HL-60/S4 (cell line): Measurements from ENCODE around the gene POLN.
"Not testable (repeated sequence)": the region's sequence is repeated elsewhere in the genome, so short reads cannot be mapped to it uniquely, and the experiment has no call there.

Source experiments
- in situ Hi-C: fragments of 300-500 bp; cut with MboI; formaldehyde crosslinking; loops from 2 replicates; pipeline ENCODE4 v1.14.3; 2022; ENCODE audit warnings: low sequenced_read_pairs

Gene POLN

DNA sequence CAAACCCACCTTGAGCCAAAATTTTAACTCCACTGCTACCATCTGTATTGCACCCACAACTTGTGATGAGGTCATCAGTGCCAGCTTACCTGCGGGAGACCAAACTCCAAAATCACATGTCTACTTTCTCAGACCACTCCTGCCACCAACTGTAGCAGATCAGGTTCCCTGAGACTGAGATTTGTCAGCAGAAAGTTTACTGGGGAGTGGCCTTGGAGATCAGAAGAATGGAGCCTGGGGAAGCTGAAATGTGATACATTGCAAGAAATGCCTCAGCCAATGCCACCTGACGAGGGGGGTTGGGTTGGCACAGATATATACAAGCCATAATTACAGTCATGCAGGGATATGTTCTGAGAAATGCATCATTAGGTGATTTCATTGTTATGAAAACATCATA lies 19.1 kb downstream of the POLN start:
- in situ Hi-C loops, result no loop called here

GRCh38 chr4:2221378-2221777 lies 20.5 kb downstream of the POLN start:
- in situ Hi-C loops, result not testable (repeated sequence)

- in situ Hi-C loops, result no loop called here
Observed at GRCh38 chr4:2220016-2220630, 21.8 kb downstream of the POLN start.

DNA sequence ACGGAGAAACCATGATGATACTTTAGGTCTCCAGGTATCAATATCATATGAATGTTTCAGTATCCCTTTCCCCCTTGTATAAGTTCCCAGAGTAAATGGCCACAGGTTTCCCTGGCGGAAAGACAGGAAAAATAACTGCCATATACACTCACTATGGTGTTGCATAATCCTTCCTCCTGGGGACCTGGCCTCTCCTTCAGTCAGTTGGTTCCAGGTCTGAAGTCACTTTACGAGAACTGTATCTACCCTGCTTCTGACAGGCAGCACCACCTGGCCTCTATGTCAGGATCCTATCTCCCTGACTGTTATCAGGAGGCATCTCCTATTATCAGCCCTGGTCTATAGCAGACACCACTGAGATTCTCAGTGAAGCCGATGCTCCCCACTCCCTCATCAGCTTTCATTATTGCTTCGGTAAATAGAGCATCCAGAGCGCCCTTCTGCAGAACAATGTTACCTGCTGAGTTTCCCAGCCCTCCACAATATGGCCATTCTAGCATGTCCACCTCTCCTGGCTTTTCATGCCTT lies 22.6 kb downstream of the POLN start:
- in situ Hi-C loops, result no loop called here

DNA sequence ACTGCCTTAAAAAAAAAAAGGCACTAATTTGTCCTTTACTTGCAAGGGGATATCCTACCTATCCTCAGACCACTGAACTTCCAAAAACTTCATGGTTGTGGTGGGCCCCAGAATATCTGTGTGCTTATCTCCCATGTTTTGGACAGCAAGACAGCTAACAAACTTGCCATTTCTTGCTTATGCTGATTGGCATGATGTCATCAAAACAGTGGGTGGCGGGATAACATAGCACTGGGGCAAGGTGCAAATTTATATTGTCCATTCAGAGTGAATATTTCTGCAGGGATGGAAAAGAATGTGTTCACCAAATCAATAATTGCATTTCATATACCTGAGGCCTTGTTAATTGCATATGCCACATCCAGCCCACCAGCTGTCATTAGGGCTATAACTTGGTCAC lies 23.5 kb downstream of the POLN start:
- in situ Hi-C loops, result no loop called here

DNA sequence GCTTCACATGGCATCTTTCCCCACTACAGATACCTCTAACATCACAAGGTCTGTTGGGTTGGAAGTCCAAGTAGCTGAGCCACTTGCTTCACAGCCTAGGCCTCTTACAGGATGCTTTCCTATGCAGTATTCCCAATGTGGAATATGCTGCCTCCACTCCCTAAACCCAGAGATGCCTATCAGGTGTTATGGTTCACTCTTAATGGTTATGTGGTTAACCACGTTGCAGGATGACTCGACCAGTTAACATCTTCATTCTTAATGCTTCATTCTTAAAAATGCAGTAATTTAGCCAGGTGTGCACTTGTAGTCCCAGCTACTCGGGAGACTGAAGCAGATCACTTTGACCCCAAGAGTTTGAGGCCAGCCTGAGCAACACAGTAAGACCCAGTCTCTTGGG lies 24.2 kb downstream of the POLN start:
- in situ Hi-C loops, result no loop called here

- in situ Hi-C loops, result no loop called here
Observed at GRCh38 chr4:2212831-2213230, 29.1 kb downstream of the POLN start.

GRCh38 chr4:2202789-2203188 lies 39.1 kb downstream of the POLN start:
- in situ Hi-C loops, result not testable (repeated sequence)

GRCh38 chr4:2194496-2194895 lies 47.4 kb downstream of the POLN start:
- in situ Hi-C loops, result loop anchor here (25.0 kb wide), 2 partner anchors 282 to 457 kb away; no protein-coding TSS in a partner anchor

- in situ Hi-C loops, result loop anchor here (25.0 kb wide), 2 partner anchors 281 to 456 kb away; no protein-coding TSS in a partner anchor
Observed at GRCh38 chr4:2193326-2193725, 48.6 kb downstream of the POLN start.

DNA sequence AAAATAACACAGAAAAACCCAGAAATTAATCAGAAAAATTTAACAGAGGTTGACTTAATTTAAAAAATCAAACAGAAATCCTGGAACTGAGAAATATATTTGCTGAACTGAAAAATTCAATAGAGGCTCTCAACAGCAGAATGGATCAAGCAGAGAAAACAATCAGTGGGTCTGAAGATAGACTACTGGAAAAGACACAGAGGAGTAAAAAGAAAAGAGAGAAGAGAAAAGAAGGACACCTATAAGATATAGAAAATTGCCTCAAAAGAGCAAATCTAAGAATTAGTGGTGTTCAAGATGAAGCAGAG lies 55.1 kb downstream of the POLN start:
- in situ Hi-C loops, result loop anchor here (25.0 kb wide), 2 partner anchors 275 to 450 kb away; no protein-coding TSS in a partner anchor

DNA sequence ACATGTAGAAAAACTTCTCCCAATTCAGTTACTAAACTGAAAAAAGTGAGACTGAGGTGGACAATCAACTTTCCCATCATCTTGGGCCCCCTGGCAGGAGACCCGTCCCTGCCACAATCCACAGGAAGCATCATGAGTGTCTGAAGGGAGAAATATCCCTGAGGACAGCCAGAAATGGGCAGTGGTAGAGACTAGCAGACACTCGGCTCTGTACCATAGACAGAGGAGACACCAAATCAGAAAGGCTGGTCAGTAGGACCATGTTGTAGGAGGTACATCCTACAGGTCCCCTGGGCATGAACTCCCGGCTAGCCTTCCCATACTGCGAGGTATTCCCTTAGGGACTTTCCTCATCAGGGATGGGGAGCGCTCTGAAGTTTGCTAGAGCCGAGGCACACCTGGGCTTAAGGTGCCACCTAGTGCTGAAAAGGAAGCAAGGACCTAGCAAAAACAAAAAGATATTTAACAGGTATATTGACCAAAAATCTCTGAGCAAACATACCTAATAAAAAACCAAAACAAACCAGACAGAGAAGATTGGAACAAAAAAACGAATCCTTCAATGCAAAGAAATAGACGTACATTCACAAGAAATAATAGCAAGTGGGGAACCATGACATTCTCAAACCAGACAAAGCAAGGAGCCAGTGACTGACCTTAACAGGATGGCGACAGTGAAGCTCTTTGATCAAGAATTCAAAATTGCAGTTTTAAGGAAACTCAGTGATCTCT lies 55.6 kb downstream of the POLN start:
- in situ Hi-C loops, result loop anchor here (25.0 kb wide), 2 partner anchors 274 to 449 kb away; no protein-coding TSS in a partner anchor

GRCh38 chr4:2183394-2183793 lies 58.5 kb downstream of the POLN start:
- in situ Hi-C loops, result loop anchor here (25.0 kb wide), 2 partner anchors 271 to 446 kb away; no protein-coding TSS in a partner anchor

DNA sequence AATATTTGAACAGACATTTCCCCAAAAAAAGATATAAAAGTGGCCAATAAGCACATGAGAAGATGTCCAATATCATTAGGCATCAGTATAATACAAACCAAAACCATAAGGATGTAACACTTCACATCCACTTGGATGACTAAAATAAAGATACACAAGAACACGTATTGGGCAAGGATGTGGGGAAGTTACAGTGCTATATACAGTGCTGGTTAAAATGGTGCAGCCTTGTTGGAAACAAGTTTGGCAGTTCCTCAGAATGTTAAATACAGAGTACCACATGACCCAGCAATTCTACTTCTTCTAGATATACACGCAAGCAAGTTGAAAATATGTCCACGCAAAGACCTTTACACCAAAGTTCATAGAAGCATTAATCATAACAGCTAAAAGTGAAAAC lies 58.9 kb downstream of the POLN start:
- in situ Hi-C loops, result loop anchor here (25.0 kb wide), 2 partner anchors 271 to 446 kb away; no protein-coding TSS in a partner anchor

DNA sequence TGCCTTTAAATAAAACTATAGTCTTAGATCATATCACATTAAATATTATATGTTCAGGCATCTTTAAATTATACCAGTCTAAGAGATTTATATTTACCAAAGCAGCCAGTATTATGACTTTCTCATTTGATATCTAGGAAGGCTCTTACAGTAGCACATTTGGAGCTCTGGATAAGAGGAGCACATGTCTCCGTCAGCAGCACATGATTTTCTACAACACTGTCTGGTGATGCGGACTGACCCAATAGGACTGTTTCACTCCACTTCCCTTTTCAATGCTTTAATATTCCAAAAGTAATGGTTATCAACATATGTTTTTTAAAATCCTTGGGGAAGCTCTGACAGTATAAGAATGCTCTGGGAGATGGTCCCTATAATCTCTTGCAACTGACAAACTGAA lies 61.5 kb downstream of the POLN start:
- in situ Hi-C loops, result loop anchor here (25.0 kb wide), 2 partner anchors 268 to 443 kb away; no protein-coding TSS in a partner anchor

- in situ Hi-C loops, result loop anchor here (25.0 kb wide), 2 partner anchors 267 to 442 kb away; no protein-coding TSS in a partner anchor
Observed at GRCh38 chr4:2179717-2180116, 62.2 kb downstream of the POLN start.

DNA sequence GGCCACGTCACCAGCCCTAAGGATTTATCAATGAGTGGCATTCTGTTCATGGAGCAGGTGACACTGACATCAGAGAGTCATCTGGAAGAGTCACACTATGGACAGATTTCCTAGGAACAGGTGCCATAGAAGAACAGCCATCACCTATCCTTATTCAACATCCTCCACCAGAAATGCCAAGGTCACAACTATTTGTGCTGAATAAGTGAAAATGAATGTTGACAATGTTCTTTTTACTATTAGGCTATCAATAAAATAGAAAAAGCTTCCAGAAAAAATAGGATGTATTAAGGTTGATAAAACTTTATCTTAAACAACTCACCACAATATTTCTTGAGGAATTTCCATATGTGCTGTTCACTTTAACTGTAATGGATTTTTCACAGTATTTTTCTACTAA lies 62.9 kb downstream of the POLN start:
- in situ Hi-C loops, result loop anchor here (25.0 kb wide), 2 partner anchors 267 to 442 kb away; no protein-coding TSS in a partner anchor

DNA sequence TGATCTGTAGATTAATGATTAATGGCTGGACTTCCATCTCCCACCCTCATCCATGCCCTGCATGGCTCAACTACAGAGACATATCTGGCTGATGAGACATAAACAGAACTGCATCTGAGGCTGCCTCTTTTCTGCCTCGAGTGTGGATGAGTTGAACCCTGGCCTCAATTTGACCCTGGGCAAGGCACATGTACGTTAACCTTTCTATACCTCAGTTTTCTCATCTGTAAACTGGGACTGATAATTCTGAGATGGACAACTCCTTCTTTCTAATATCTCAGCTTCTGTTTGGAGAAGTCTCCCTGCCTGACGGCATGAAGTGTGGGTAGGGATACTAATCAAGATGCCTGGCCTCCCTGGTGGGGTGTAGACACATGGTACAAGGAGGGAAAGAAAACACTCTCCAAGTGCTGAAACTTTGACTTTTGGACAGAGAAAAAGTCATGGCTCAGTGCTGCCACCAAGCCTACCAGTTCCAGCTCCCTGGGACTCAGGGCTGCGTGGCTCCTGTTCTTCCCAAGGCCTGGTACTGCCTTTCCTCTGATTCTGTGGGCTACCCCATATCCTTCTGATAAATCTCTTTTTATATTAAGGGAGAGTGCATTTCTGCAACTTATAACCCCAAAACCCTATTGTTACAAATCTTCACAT lies 64.4 kb downstream of the POLN start:
- in situ Hi-C loops, result loop anchor here (25.0 kb wide), 2 partner anchors 265 to 440 kb away; no protein-coding TSS in a partner anchor

DNA sequence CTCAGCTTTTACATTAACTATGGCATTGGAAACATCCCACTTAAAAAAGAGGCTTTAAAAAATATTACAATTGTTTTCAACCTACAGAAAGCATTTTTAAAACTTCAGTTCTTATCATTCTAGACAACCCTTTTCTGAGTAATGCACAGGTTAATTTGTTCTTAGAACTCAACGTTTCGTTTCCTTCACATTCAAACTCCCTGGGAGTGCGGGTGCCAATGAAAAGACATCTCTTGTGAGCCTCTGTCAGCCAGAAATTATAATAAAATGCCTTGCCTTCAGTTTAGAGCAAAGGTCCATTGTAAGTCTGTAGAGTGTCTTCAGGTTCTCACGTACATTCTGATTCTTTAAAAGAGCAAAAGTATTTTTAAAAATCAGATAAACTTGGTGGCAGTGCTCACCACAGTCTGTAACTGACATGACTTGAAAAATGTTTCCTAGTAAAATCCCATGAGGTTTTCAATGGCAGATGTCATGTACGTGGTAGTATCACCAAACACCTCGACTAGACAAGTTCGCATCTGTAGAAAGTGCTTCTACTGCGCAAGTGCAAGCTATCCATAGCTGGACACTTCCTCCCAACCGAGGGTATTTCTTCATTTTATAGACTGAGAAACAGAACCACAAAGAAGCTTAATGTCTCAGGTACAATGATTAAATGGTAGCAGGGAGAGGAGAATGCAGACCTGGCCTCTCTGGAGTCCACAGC lies 65.8 kb downstream of the POLN start:
- in situ Hi-C loops, result loop anchor here (25.0 kb wide), 2 partner anchors 264 to 439 kb away; no protein-coding TSS in a partner anchor

GRCh38 chr4:2174061-2174460 lies 67.9 kb downstream of the POLN start:
- in situ Hi-C loops, result no loop called here
